HL-60 (cell line): ENCODE measurements around the gene PTPRN2.
A peak's percentile ranks its signal among the peaks of the same experiment; 100 is the strongest.
"Not testable (repeated sequence)": the region's sequence is repeated elsewhere in the genome, so short reads cannot be mapped to it uniquely, and the experiment has no call there.

ENCODE experiments used
- DNase-seq, 2 experiments: peaks; one replicate each; pipeline ENCODE4 v3.0.0-alpha.2; 2010 to 2020; ENCODE audit warnings: low read depth in 1 of 2, low spot score in 1 of 2
- H3K27ac ChIP-seq: fragments of 250-450 bp; sonication (Bioruptor Pico); replicated peaks from 2 replicates; pipeline ENCODE4 v1.5.1; 2020; ENCODE audit warnings: mild to moderate bottlenecking, moderate library complexity
- H3K27me3 ChIP-seq: fragments of 250-450 bp; sonication (Bioruptor Pico); 2 replicates; pipeline ENCODE4 v1.5.1; 2021; ENCODE audit warnings: mild to moderate bottlenecking, moderate library complexity; ENCODE audit not compliant: insufficient read depth, poor library complexity, severe bottlenecking
- H3K4me3 ChIP-seq: replicated peaks from 2 replicates; pipeline ENCODE4 v1.5.1; 2011; ENCODE audit warnings: mild to moderate bottlenecking, control low read depth, low read length; ENCODE audit not compliant: insufficient read depth
- CTCF ChIP-seq: IDR thresholded peaks from one replicate; pipeline ENCODE4 v1.5.1; 2011; ENCODE audit warnings: low read length, control low read depth, inconsistent platforms; ENCODE audit not compliant: insufficient read depth
- GABPA ChIP-seq: IDR thresholded peaks from 2 replicates; pipeline ENCODE4 v1.6.1; 2012; ENCODE audit warnings: low read depth
- POLR2AphosphoS5 ChIP-seq: IDR thresholded peaks from 2 replicates; pipeline ENCODE4 v1.6.1; 2012; ENCODE audit warnings: low read depth
- REST ChIP-seq: IDR thresholded peaks from 2 replicates; pipeline ENCODE4 v1.6.1; 2012; ENCODE audit warnings: low read depth; ENCODE audit not compliant: insufficient replicate concordance
- SPI1 ChIP-seq: IDR thresholded peaks from 2 replicates; pipeline ENCODE4 v1.6.1; 2012; ENCODE audit warnings: low read depth, mild to moderate bottlenecking, borderline replicate concordance

PTPRN2 gene

GRCh38 chr7:158508321-158508720 is 79.3 kb downstream of the PTPRN2 start:
- peak; percentile 85 to 88 for DNase-seq
- TF ChIP-seq POLR2AphosphoS5 = 0 out of 2 replicates have a peak, but pooled peaks have one; percentile 34
- peak; percentile 40; the same call in 1 of the 2 replicates for TF ChIP-seq SPI1
- H3K27ac ChIP-seq, H3K27me3 ChIP-seq: not testable (repeated sequence)
- peak overlapping the region; percentile 19; the same call in 1 of the 2 replicates for H3K4me3 ChIP-seq

GRCh38 chr7:158507917-158508316 is 79.7 kb downstream of the PTPRN2 start:
- no peak overlapping the region for H3K27ac ChIP-seq
- no peak overlapping the region for H3K4me3 ChIP-seq
- TF ChIP-seq REST (no peak), SPI1 (no peak), POLR2AphosphoS5 (no peak), CTCF (no peak), GABPA (no peak)
- no peaks in the 10 kb centered on the region for H3K27me3 ChIP-seq
- no peak for DNase-seq

GRCh38 chr7:158507175-158507574 is 80.4 kb downstream of the PTPRN2 start:
- not testable (repeated sequence) for DNase-seq, H3K27me3 ChIP-seq

GRCh38 chr7:158506626-158507025 is 81.0 kb downstream of the PTPRN2 start:
- no peak overlapping the region for H3K27ac ChIP-seq
- TF ChIP-seq POLR2AphosphoS5 (no peak), REST (no peak), SPI1 (no peak), CTCF (no peak), GABPA (no peak)
- no peak for DNase-seq
- no peak overlapping the region for H3K4me3 ChIP-seq
- H3K27me3 ChIP-seq = no peaks in the 10 kb centered on the region

More at GRCh38 chr7:158507175-158507574, 80.4 kb downstream of the PTPRN2 start:
- not testable (repeated sequence) for H3K27ac ChIP-seq, H3K4me3 ChIP-seq

GRCh38 chr7:158505683-158506082 is 81.9 kb downstream of the PTPRN2 start:
- Histone ChIP-seq H3K27ac (no peak overlapping the region), H3K4me3 (no peak overlapping the region), H3K27me3 (no peaks in the 10 kb centered on the region)
- no peak for DNase-seq
- TF ChIP-seq GABPA (no peak), REST (no peak), SPI1 (no peak), POLR2AphosphoS5 (no peak), CTCF (no peak)
